K562 treated with DMSO at 1 percent for 24 hours (cell line): ENCODE measurements around the gene PPIA. TPM values are rescaled to one million over a fixed set of nuclear protein-coding genes. Genes with fewer than 3 reads are reported as not detected.

Source experiments
- total RNA-seq: library from RNA; unstranded; fragments of 300-600 nt; gene quantifications from 2 replicates; pipeline ENCODE4 v1.2.3, GENCODE V29; 2022; ENCODE audit warnings: low read depth; ENCODE audit not compliant: insufficient read depth

PPIA gene
- 1,298 and 1,330 TPM in 2 replicates for total RNA-seq

DNA sequence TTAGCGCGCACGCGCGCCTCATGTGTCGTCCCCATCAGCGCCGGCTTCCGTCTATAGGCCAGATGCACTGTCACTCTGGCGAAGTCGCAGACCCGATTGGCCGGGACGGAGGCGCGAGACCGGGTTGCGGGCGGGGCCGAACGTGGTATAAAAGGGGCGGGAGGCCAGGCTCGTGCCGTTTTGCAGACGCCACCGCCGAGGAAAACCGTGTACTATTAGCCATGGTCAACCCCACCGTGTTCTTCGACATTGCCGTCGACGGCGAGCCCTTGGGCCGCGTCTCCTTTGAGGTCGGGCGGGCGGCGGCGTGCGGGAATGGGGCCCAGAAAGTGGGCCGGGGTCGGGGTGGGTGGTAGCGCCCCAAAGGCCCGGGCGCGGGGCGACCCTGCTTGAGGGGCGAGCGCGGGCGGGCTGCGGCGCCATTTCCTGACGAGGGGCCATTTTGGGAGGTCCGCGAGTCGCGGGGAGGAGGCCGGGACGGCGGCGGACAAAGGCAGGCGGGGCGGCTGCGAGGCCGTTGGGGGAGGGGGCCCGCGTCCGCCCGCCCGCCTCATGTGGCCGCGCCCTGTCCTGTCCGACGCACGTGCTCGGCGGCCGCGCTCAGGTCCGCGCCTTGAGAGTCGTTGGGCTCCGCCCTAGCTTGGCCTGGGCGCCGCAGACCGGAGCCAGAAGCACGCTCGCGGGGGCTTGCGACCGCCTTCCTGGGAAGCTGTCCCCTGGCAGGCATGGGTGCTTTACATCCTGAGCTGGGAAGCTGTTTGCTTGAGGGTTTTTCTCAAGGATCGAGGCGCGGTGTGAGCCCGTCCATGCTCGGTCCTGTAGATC, at the start of gene PPIA:
Gene PPIA (plus strand): TSS at position 178 of the 825 bp plus-strand sequence. CDS start 44 bp downstream, at position 222.

DNA sequence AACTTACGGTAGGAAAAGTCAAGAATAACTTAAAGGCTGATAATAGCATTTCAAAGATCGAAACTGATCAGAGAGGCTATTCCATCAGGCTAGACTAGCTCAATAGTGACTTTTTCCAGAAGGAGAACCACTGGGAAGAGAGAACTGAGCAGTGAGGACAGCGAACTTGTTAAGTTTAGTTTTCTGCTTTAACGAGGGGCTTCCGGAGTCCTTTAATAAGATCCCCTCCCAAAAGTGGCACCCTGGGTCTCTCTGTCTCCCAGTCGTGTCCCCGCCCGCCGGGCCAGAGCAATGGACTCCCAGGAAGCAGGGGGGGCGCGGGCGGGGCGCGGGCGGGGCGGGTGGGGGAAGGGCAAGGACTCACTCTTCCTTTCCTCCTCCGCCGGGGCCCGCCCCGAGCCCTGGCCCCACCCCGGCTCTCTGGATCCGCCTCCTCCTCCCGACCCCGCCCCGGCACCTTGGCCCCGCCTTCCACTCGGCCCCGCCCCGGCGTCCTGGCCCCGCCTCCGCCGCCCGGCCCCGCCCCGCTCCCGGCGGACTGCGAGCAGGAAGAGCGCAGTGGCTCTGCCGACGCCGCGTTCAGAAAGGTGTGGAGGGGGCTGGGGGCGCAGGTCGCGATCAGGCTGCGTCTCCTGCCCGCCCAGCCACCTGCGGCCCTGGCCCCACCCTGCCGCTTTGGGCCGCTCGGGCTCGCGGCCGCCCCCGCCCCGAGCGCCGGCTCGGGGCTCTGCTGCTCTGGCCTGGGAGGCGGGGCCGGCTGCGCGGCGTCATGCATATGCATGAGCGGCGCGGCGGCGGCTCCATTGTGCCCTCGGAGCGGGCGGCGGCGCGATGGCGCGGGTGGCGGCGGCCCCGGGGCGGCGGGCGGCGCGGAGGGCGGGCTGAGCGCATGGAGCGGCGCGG, 48.2 kb upstream of the PPIA start, which contains the start of gene ZMIZ2:
Gene ZMIZ2 (plus strand): TSS at position 803 of the 903 bp plus-strand sequence. CDS start 7,403 bp downstream, outside the sequence.

DNA sequence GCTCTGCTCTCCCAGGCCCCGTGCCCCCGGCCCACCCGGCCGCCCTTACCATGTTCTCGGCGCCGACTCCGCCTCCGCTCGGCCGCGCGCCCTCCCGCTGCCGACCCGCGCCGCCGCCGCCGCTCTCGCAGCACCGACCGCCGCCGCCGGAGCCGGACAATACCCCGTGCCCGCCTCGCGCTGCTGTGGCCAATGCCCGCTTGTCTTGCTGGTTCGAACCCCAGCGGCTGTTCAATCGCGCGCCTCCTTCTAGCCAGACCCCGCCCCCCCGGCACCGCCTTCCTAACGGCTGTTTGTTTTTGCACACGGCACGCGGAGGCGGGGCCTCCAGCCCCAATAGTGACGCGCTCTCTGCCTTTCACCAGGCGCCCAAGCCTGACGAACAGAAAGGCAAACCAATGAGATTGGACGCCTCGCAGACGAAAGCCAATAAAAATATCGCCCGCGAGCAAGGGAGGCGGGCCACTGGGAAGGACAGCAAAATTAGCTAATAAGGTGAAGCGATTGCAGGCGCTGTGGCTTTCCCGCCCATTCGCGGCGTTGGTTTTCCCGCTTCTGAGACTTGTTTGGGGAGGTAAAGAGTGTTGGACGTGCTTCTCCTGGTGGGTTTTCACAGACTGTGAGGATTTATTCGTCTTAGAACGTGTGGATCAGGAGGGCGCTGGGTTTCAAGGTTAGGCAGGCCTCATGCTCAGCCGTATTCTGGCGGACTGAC, 51.6 kb downstream of the PPIA start, which contains the start of gene H2AZ2:
Gene H2AZ2 (minus strand): TSS at position 168 of the 715 bp plus-strand sequence. CDS start 116 bp downstream, at position 52.

Other genes with a start within 250 kb of the PPIA start
- 66.1 and 70.8 TPM in 2 replicates for gene DDX56, start 222.8 kb upstream of the PPIA start, total RNA-seq
- gene TMED4, start 214.4 kb upstream of the PPIA start, total RNA-seq = 62.9 and 64.5 TPM in 2 replicates
- 85.2 and 89.7 TPM in 2 replicates for gene OGDH, start 190.1 kb upstream of the PPIA start, total RNA-seq
- gene ZMIZ2, start 47.8 kb upstream of the PPIA start, total RNA-seq = 20.5 and 27.2 TPM in 2 replicates
- 330 and 363 TPM in 2 replicates for gene H2AZ2, start 51.4 kb downstream of the PPIA start, total RNA-seq
- 7.3 and 8.2 TPM in 2 replicates for gene PURB, start 88.8 kb downstream of the PPIA start, total RNA-seq
- 0.24 TPM in 1 of 2 replicates, not detected in the other for gene MYO1G, start 182.3 kb downstream of the PPIA start, total RNA-seq
- gene CCM2, start 203.5 kb downstream of the PPIA start, total RNA-seq = 45.9 and 50.2 TPM in 2 replicates